GM12878 (cell line): ENCODE results near the gene SNRPA. TPM values are rescaled to one million over a fixed set of nuclear protein-coding genes. Genes with fewer than 3 reads are reported as not detected.

Experiments used
- BCL11A ChIP-seq: IDR thresholded peaks from 2 replicates; pipeline ENCODE4 v1.6.1; 2011; ENCODE audit warnings: low read depth, low read length
- BMI1 ChIP-seq: fragments of 450-650 bp; IDR thresholded peaks from 2 replicates; pipeline ENCODE4 v1.6.1; 2016; ENCODE audit warnings: mild to moderate bottlenecking, moderate library complexity, borderline replicate concordance
- CBX3 ChIP-seq: fragments of 200-600 bp; sonication (generic); IDR thresholded peaks from 2 replicates; pipeline ENCODE4 v1.6.1; 2016; ENCODE audit warnings: low read depth, borderline replicate concordance
- CHD1 ChIP-seq: IDR thresholded peaks from 2 replicates; pipeline ENCODE4 v1.6.1; 2012; ENCODE audit warnings: low read depth, low read length, improper control_type of control experiment
- CHD2 ChIP-seq: IDR thresholded peaks from 2 replicates; pipeline ENCODE4 v1.6.1; 2011; ENCODE audit warnings: low read depth, low read length, improper control_type of control experiment, borderline replicate concordance
- EGR1 ChIP-seq, 2 experiments: IDR thresholded peaks; 1 replicate in 1 of 2; 2 replicates in 1 of 2; pipeline ENCODE4 v1.6.1; 2011 to 2012; ENCODE audit warnings: low read depth in 2 of 2, low read length in 2 of 2, borderline replicate concordance in 1 of 2, mild to moderate bottlenecking in 1 of 2, moderate library complexity in 1 of 2
- GABPA ChIP-seq: IDR thresholded peaks from 2 replicates; pipeline ENCODE4 v1.6.1; 2014; ENCODE audit warnings: antibody characterized with exemption, low read depth, mild to moderate bottlenecking, inconsistent platforms
- HDAC2 ChIP-seq: fragments of 200-600 bp; sonication (generic); IDR thresholded peaks from 2 replicates; pipeline ENCODE4 v1.6.1; 2017
- IKZF1 ChIP-seq: fragments of 450-650 bp; conservative IDR thresholded peaks from 2 replicates; pipeline ENCODE4 v1.6.1; 2017; ENCODE audit warnings: antibody characterized with exemption, mild to moderate bottlenecking
- JUND ChIP-seq: IDR thresholded peaks from 2 replicates; pipeline ENCODE4 v1.6.1; 2012; ENCODE audit warnings: low read depth, mild to moderate bottlenecking, low read length, improper control_type of control experiment, moderate library complexity
- MTA2 ChIP-seq: fragments of 450-650 bp; IDR thresholded peaks from 2 replicates; pipeline ENCODE4 v1.6.1; 2016; ENCODE audit warnings: low read depth, mild to moderate bottlenecking, moderate library complexity
- MXI1 ChIP-seq: fragments of 150-350 bp; IDR thresholded peaks from 2 replicates; pipeline ENCODE4 v1.6.1; 2011; ENCODE audit warnings: low read depth, mild to moderate bottlenecking, inconsistent platforms, low read length, improper control_type of control experiment
- NFXL1 ChIP-seq: fragments of 450-650 bp; IDR thresholded peaks from 2 replicates; pipeline ENCODE4 v1.6.1; 2017; ENCODE audit warnings: antibody characterized with exemption, mild to moderate bottlenecking, borderline replicate concordance
- NFYA ChIP-seq: IDR thresholded peaks from 2 replicates; pipeline ENCODE4 v1.6.1; 2011; ENCODE audit warnings: low read depth, mild to moderate bottlenecking, low read length, improper control_type of control experiment, borderline replicate concordance
- NFYB ChIP-seq: IDR thresholded peaks from 2 replicates; pipeline ENCODE4 v1.6.1; 2011; ENCODE audit warnings: low read depth, mild to moderate bottlenecking, low read length, improper control_type of control experiment, moderate library complexity; ENCODE audit not compliant: insufficient read depth
- NRF1 ChIP-seq: conservative IDR thresholded peaks from 2 replicates; pipeline ENCODE4 v1.6.1; 2011; ENCODE audit warnings: mild to moderate bottlenecking, low read depth, low read length, improper control_type of control experiment
- POLR2A ChIP-seq: IDR thresholded peaks from 2 replicates; pipeline ENCODE4 v1.6.1; 2011; ENCODE audit warnings: low read depth, mild to moderate bottlenecking, low read length
- SMAD1 ChIP-seq: fragments of 450-650 bp; IDR thresholded peaks from 2 replicates; pipeline ENCODE4 v1.6.1; 2018; ENCODE audit warnings: mild to moderate bottlenecking, low read depth; ENCODE audit not compliant: partially characterized antibody
- SP1 ChIP-seq: IDR thresholded peaks from one replicate; pipeline ENCODE4 v1.6.1; 2011; ENCODE audit warnings: low read depth, low read length
- SUPT20H ChIP-seq: IDR thresholded peaks from 2 replicates; pipeline ENCODE4 v1.6.1; 2011; ENCODE audit warnings: low read depth, mild to moderate bottlenecking, low read length, moderate library complexity, borderline replicate concordance; ENCODE audit not compliant: control insufficient read depth
- TCF12 ChIP-seq: IDR thresholded peaks from 2 replicates; pipeline ENCODE4 v1.6.1; 2011; ENCODE audit warnings: low read depth, mild to moderate bottlenecking, low read length
- TCF3 ChIP-seq: IDR thresholded peaks from 2 replicates; pipeline ENCODE4 v1.6.1; 2012; ENCODE audit warnings: low read depth, mild to moderate bottlenecking, low read length, borderline replicate concordance; ENCODE audit not compliant: insufficient read depth
- YBX1 ChIP-seq: fragments of 450-650 bp; IDR thresholded peaks from 2 replicates; pipeline ENCODE4 v1.6.1; 2016; ENCODE audit warnings: antibody characterized with exemption
- ZSCAN29 ChIP-seq: fragments of 450-650 bp; IDR thresholded peaks from 2 replicates; pipeline ENCODE4 v1.6.1; 2017; ENCODE audit warnings: mild to moderate bottlenecking, moderate library complexity
- polyA plus RNA-seq, 11 experiments: library from polyadenylated mRNA; depleted of rRNA in 4 of 11; unstranded in 6 of 11; stranded (reverse) in 5 of 11; fragments of >200 nt; fragmentation: Nextera tagmentation in 4 of 11; fragmentation: Illumina TruSeq in 1 of 11; extraction: Ambion mirVana in 4 of 11; extraction: Trizol in 1 of 11; gene quantifications; 1 replicate in 1 of 11; 2 replicates in 10 of 11; pipeline versions ENCODE4 v1.2.1 to v1.2.3, GENCODE V29; 2011 to 2016; ENCODE audit warnings: inconsistent platforms in 2 of 11, missing spikeins in 2 of 11, low read depth in 1 of 11
- total RNA-seq, 4 experiments: library from RNA; depleted of rRNA in 3 of 4; stranded (reverse); fragments of >200 nt in 3 of 4; fragmentation: Illumina TruSeq in 1 of 4; extraction: Trizol in 1 of 4; gene quantifications; 2 replicates each; pipeline versions ENCODE4 v1.2.1 to v1.2.3, GENCODE V29; 2013 to 2021
- TF ChIP-seq, protein P1 (sequence below): fragments of 450-650 bp; IDR thresholded peaks from 2 replicates; pipeline ENCODE4 v1.6.1; 2016; ENCODE audit warnings: mild to moderate bottlenecking
- TF ChIP-seq, protein P2 (sequence below): fragments of 450-650 bp; IDR thresholded peaks from 2 replicates; pipeline ENCODE4 v1.6.1; 2016; ENCODE audit warnings: mild to moderate bottlenecking
- TF ChIP-seq, protein P3 (sequence below): IDR thresholded peaks from 2 replicates; pipeline ENCODE4 v1.6.1; 2012; ENCODE audit warnings: mild to moderate bottlenecking, low read depth, low read length

The SNRPA gene
- total and polyA plus RNA-seq, 10 of the 15 experiments (the other 5 are each of a cell fraction or from before 2014, with no cell fraction given): 14.8 to 299 (median 202) TPM

DNA sequence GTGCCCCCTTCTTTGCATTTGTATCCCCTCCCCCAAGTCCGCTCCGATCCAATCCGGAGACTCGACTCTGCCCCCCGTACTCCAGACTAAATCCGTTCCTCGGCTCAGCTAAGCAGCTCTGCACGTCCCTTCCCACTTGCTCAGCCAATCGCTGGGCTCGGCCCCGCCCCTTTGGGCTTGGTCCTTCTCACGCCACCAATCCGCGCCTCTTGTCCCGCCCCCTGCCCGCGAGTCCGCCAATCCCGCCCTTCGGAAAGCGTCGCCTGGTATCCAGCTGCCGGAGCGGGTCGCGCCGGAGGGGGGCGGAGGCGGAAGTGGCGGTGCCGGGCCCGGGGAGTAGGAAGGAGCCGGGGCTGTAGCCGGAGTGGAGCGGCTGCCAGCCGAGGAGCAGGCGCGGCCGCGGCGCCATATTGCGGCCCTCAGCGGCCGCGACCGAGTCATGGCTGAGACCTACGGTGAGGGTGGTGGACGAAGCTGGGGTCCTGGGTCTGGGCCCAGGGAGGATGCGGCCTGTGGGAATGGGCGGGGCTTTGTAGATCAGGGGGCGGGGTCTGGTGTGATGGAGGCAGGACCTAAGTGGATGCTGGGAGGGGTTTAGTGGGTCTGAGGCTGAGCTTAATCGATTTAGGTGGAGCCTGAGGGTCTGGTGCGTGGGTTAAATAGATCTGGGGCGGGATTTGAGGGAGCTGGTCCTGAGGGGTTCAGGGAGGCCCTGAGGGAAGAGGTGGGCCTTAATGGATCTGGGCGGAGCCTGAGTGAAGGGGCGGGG lies 27.1 kb downstream of the SNRPA start, which contains the start of gene RAB4B (continued):
- TF ChIP-seq JUND (no peak), EGR1 (IDR thresholded peaks at IDR 0.05; ENCODE audit: borderline replicate concordance in 1 of 2, low read depth in 2 of 2, low read length in 2 of 2) (peak in 1 of 2 experiments; percentile 56; a peak in 2 of 3 replicates), TCF3 (peak; percentile 79; the same call in 1 of the 2 replicates), CBX3 (no peak), NFXL1 (no peak), NRF1 (no peak), BCL11A (no peak), GABPA (peak; percentile 51; the same call in 1 of the 2 replicates), CHD2 (peak; percentile 96), BMI1 (no peak), POLR2A (peak; percentile 95), SMAD1 (no peak), MXI1 (peak; percentile 62; the same call in 1 of the 2 replicates), MTA2 (no peak), SP1 (peak; percentile 98), NFYA (no peak; the same call in 1 of the 2 replicates), YBX1 (no peak), CHD1 (0 out of 2 replicates have a peak, but pooled peaks have one; percentile 14), TCF12 (no peak), SUPT20H (no peak), NFYB (peak; percentile 93), IKZF1 (no peak), ZSCAN29 (no peak), HDAC2 (no peak)
- TF ChIP-seq, protein P1, sequence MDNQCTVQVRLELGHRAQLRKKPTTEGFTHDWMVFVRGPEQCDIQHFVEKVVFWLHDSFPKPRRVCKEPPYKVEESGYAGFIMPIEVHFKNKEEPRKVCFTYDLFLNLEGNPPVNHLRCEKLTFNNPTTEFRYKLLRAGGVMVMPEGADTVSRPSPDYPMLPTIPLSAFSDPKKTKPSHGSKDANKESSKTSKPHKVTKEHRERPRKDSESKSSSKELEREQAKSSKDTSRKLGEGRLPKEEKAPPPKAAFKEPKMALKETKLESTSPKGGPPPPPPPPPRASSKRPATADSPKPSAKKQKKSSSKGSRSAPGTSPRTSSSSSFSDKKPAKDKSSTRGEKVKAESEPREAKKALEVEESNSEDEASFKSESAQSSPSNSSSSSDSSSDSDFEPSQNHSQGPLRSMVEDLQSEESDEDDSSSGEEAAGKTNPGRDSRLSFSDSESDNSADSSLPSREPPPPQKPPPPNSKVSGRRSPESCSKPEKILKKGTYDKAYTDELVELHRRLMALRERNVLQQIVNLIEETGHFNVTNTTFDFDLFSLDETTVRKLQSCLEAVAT: no peak
- TF ChIP-seq, protein P2, sequence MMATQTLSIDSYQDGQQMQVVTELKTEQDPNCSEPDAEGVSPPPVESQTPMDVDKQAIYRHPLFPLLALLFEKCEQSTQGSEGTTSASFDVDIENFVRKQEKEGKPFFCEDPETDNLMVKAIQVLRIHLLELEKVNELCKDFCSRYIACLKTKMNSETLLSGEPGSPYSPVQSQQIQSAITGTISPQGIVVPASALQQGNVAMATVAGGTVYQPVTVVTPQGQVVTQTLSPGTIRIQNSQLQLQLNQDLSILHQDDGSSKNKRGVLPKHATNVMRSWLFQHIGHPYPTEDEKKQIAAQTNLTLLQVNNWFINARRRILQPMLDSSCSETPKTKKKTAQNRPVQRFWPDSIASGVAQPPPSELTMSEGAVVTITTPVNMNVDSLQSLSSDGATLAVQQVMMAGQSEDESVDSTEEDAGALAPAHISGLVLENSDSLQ: peak; percentile 95
- TF ChIP-seq, protein P3, sequence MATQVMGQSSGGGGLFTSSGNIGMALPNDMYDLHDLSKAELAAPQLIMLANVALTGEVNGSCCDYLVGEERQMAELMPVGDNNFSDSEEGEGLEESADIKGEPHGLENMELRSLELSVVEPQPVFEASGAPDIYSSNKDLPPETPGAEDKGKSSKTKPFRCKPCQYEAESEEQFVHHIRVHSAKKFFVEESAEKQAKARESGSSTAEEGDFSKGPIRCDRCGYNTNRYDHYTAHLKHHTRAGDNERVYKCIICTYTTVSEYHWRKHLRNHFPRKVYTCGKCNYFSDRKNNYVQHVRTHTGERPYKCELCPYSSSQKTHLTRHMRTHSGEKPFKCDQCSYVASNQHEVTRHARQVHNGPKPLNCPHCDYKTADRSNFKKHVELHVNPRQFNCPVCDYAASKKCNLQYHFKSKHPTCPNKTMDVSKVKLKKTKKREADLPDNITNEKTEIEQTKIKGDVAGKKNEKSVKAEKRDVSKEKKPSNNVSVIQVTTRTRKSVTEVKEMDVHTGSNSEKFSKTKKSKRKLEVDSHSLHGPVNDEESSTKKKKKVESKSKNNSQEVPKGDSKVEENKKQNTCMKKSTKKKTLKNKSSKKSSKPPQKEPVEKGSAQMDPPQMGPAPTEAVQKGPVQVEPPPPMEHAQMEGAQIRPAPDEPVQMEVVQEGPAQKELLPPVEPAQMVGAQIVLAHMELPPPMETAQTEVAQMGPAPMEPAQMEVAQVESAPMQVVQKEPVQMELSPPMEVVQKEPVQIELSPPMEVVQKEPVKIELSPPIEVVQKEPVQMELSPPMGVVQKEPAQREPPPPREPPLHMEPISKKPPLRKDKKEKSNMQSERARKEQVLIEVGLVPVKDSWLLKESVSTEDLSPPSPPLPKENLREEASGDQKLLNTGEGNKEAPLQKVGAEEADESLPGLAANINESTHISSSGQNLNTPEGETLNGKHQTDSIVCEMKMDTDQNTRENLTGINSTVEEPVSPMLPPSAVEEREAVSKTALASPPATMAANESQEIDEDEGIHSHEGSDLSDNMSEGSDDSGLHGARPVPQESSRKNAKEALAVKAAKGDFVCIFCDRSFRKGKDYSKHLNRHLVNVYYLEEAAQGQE: no peak
